ENCODE data around the gene NACA2.
"Not testable (repeated sequence)": the region's sequence is repeated elsewhere in the genome, so short reads cannot be mapped to it uniquely, and the experiment has no call there.

Gene NACA2

GRCh38 chr17:61575352-61575975 lies 15.6 kb downstream of the NACA2 start:
- no peak for DNase-seq

- no peak for DNase-seq
Measured at GRCh38 chr17:61574542-61575351, 16.3 kb downstream of the NACA2 start.

- DNase-seq: not testable (repeated sequence)
Measured at GRCh38 chr17:61572547-61572946, 18.5 kb downstream of the NACA2 start.

- no peak for DNase-seq
Measured at GRCh38 chr17:61571624-61572023, 19.4 kb downstream of the NACA2 start.

GRCh38 chr17:61570118-61570517 lies 20.9 kb downstream of the NACA2 start:
- peak; percentile 12 for DNase-seq

GRCh38 chr17:61569525-61569924 lies 21.5 kb downstream of the NACA2 start:
- DNase-seq: not testable (repeated sequence)

- no peak for DNase-seq
Measured at GRCh38 chr17:61568219-61569072, 22.6 kb downstream of the NACA2 start.

GRCh38 chr17:61567045-61567802 lies 23.8 kb downstream of the NACA2 start:
- no peak for DNase-seq

- DNase-seq: not testable (repeated sequence)
Measured at GRCh38 chr17:61566448-61566847, 24.6 kb downstream of the NACA2 start.

- DNase-seq: not testable (repeated sequence)
Measured at GRCh38 chr17:61565850-61566249, 25.2 kb downstream of the NACA2 start.

GRCh38 chr17:61565213-61565612 lies 25.8 kb downstream of the NACA2 start:
- DNase-seq: no peak

- no peak for DNase-seq
Measured at GRCh38 chr17:61562287-61562686, 28.7 kb downstream of the NACA2 start.

GRCh38 chr17:61561354-61561753 lies 29.7 kb downstream of the NACA2 start:
- DNase-seq: no peak

GRCh38 chr17:61560071-61560470 lies 30.9 kb downstream of the NACA2 start:
- DNase-seq: no peak

- no peak for DNase-seq
Measured at GRCh38 chr17:61556224-61557188, 34.5 kb downstream of the NACA2 start.

GRCh38 chr17:61555127-61555566 lies 35.9 kb downstream of the NACA2 start:
- DNase-seq: no peak

GRCh38 chr17:61554209-61554608 lies 36.8 kb downstream of the NACA2 start:
- no peak for DNase-seq

- not testable (repeated sequence) for DNase-seq
Measured at GRCh38 chr17:61552560-61552959, 38.5 kb downstream of the NACA2 start.

GRCh38 chr17:61551255-61551742 lies 39.7 kb downstream of the NACA2 start:
- DNase-seq: peak; percentile 9

GRCh38 chr17:61547113-61547512 lies 43.9 kb downstream of the NACA2 start:
- DNase-seq: no peak

GRCh38 chr17:61545335-61545938 lies 45.6 kb downstream of the NACA2 start:
- DNase-seq: no peak
